ENCODE measurements around the gene PHF8. TPM values are rescaled to one million over a fixed set of nuclear protein-coding genes. Genes with fewer than 3 reads are reported as not detected.

Gene PHF8
- total RNA-seq, 8 experiments from 2014 or later, result 6.7 to 31.5 (median 15.3) TPM

GRCh38 chrX:53992589-53992988, 51.7 kb downstream of the PHF8 start:
- in situ Hi-C loops (cut with MboI; ENCODE audit: low pct_unique_long_range_greater_than_20kb in 2 of 9, low sequenced_read_pairs in 9 of 9, unreplicated experiment in 9 of 9), result no loop called here
- WGBS, 10 experiments, result 50% methylated on average over 3 of the region's 4 CpGs; no CpG with 5 or more reads in 9 of the 10 experiments
- Histone ChIP-seq H3K4me3 (no peak overlapping the region), H3K4me1 (replicated peaks in 1 of 2) (no peaks in the 10 kb centered on the region), H3K27ac (no peak overlapping the region)
- no peak for ATAC-seq (replicated peaks in 6 of 8)

GRCh38 chrX:53990171-53990570, 54.1 kb downstream of the PHF8 start:
- no peak overlapping the region for H3K27ac ChIP-seq
- H3K4me3 ChIP-seq, result no peak overlapping the region
- WGBS, 10 experiments, result 64 to 100% (median 72%) methylated on average over 1 to 2 of the region's 2 CpGs; no CpG with 5 or more reads in 7 of the 10 experiments
- ATAC-seq (replicated peaks in 6 of 8), result no peak
- H3K4me1 ChIP-seq (replicated peaks in 1 of 2), result no peaks in the 10 kb centered on the region
- in situ Hi-C loops (cut with MboI; ENCODE audit: low pct_unique_long_range_greater_than_20kb in 2 of 9, low sequenced_read_pairs in 9 of 9, unreplicated experiment in 9 of 9), result no loop called here

GRCh38 chrX:53984895-53985294, 59.4 kb downstream of the PHF8 start:
- H3K27ac ChIP-seq, result no peak overlapping the region
- 68 to 90% (median 69%) methylated on average over 2 to 11 of the region's 12 CpGs; no CpG with 5 or more reads in 7 of the 10 experiments for WGBS, 10 experiments
- ATAC-seq (replicated peaks in 6 of 8), result no peak
- no peak overlapping the region for H3K4me3 ChIP-seq
- H3K4me1 ChIP-seq (replicated peaks in 1 of 2), result no peaks in the 10 kb centered on the region
- in situ Hi-C loops (cut with MboI; ENCODE audit: low pct_unique_long_range_greater_than_20kb in 2 of 9, low sequenced_read_pairs in 9 of 9, unreplicated experiment in 9 of 9), result no loop called here

GRCh38 chrX:53974529-53974928, 69.7 kb downstream of the PHF8 start:
- WGBS, 10 experiments, result 50 to 100% (median 97%) methylated on average over 2 to 6 of the region's 6 CpGs; no CpG with 5 or more reads in 5 of the 10 experiments
- Histone ChIP-seq H3K27ac (no peak overlapping the region), H3K4me3 (no peak overlapping the region), H3K4me1 (replicated peaks in 1 of 2) (no peaks in the 10 kb centered on the region)
- no peak for ATAC-seq (replicated peaks in 6 of 8)
- in situ Hi-C loops (cut with MboI; ENCODE audit: low pct_unique_long_range_greater_than_20kb in 2 of 9, low sequenced_read_pairs in 9 of 9, unreplicated experiment in 9 of 9), result no loop called here

- H3K27ac ChIP-seq, result no peak overlapping the region
- 22 to 100% (median 70%) methylated on average over 1 to 3 of the region's 3 CpGs; no CpG with 5 or more reads in 4 of the 10 experiments for WGBS, 10 experiments
- in situ Hi-C loops (cut with MboI; ENCODE audit: low pct_unique_long_range_greater_than_20kb in 2 of 9, low sequenced_read_pairs in 9 of 9, unreplicated experiment in 9 of 9), result no loop called here
- no peaks in the 10 kb centered on the region for H3K4me1 ChIP-seq (replicated peaks in 1 of 2)
- ATAC-seq (replicated peaks in 6 of 8), result no peak
- no peak overlapping the region for H3K4me3 ChIP-seq
These were observed 74.7 kb downstream of the PHF8 start for GRCh38 chrX:53969540-53969939.

GRCh38 chrX:53950130-53950733, 94.0 kb downstream of the PHF8 start:
- 44 to 60% methylated on average over 1 to 2 of the region's 3 CpGs; no CpG with 5 or more reads in 8 of the 10 experiments for WGBS, 10 experiments
- ATAC-seq (replicated peaks in 6 of 8), result no peak
- Histone ChIP-seq H3K4me1 (replicated peaks in 1 of 2) (no peaks in the 10 kb centered on the region), H3K27ac (no peak overlapping the region), H3K4me3 (no peak overlapping the region)
- in situ Hi-C loops (cut with MboI; ENCODE audit: low pct_unique_long_range_greater_than_20kb in 2 of 9, low sequenced_read_pairs in 9 of 9, unreplicated experiment in 9 of 9), result no loop called here

GRCh38 chrX:53940180-53940579, 104.1 kb downstream of the PHF8 start:
- H3K4me1 ChIP-seq (replicated peaks in 1 of 2), result no peaks in the 10 kb centered on the region
- ATAC-seq (replicated peaks in 6 of 8), result no peak
- 40% methylated on average over 1 of the region's 8 CpGs; no CpG with 5 or more reads in 9 of the 10 experiments for WGBS, 10 experiments
- in situ Hi-C loops (cut with MboI; ENCODE audit: low pct_unique_long_range_greater_than_20kb in 2 of 9, low sequenced_read_pairs in 9 of 9, unreplicated experiment in 9 of 9), result no loop called here
- no peak overlapping the region for H3K27ac ChIP-seq
- no peak overlapping the region for H3K4me3 ChIP-seq

- no peak for ATAC-seq (replicated peaks in 6 of 8)
These were observed 105.1 kb downstream of the PHF8 start for GRCh38 chrX:53939127-53939526.

GRCh38 chrX:53930515-53931380, 113.5 kb downstream of the PHF8 start:
- WGBS, 10 experiments, result 30 to 82% (median 43%) methylated on average over 1 to 5 of the region's 5 CpGs; no CpG with 5 or more reads in 5 of the 10 experiments
- peak in 5 of 8 experiments; percentile 21 to 71 (median 47) for ATAC-seq (replicated peaks in 6 of 8)
- no peaks in the 10 kb centered on the region for H3K4me1 ChIP-seq (replicated peaks in 1 of 2)
- no peak overlapping the region for H3K4me3 ChIP-seq
- no peak overlapping the region for H3K27ac ChIP-seq
- in situ Hi-C loops (cut with MboI; ENCODE audit: low pct_unique_long_range_greater_than_20kb in 2 of 9, low sequenced_read_pairs in 9 of 9, unreplicated experiment in 9 of 9), result no loop called here

More at GRCh38 chrX:53939127-53939526, 105.1 kb downstream of the PHF8 start:
- 20 to 100% (median 67%) methylated on average over 1 to 3 of the region's 3 CpGs; no CpG with 5 or more reads in 7 of the 10 experiments for WGBS, 10 experiments
- Histone ChIP-seq H3K27ac (no peak overlapping the region), H3K4me3 (no peak overlapping the region), H3K4me1 (replicated peaks in 1 of 2) (no peaks in the 10 kb centered on the region)
- in situ Hi-C loops (cut with MboI; ENCODE audit: low pct_unique_long_range_greater_than_20kb in 2 of 9, low sequenced_read_pairs in 9 of 9, unreplicated experiment in 9 of 9), result no loop called here

- 0 to 100% (median 76%) methylated on average over 1 to 5 of the region's 5 CpGs; no CpG with 5 or more reads in 4 of the 10 experiments for WGBS, 10 experiments
- H3K4me1 ChIP-seq (replicated peaks in 1 of 2), result no peaks in the 10 kb centered on the region
- no peak overlapping the region for H3K4me3 ChIP-seq
- no peak for ATAC-seq (replicated peaks in 6 of 8)
- in situ Hi-C loops (cut with MboI; ENCODE audit: low pct_unique_long_range_greater_than_20kb in 2 of 9, low sequenced_read_pairs in 9 of 9, unreplicated experiment in 9 of 9), result no loop called here
- H3K27ac ChIP-seq, result no peak overlapping the region
These were observed 118.2 kb downstream of the PHF8 start for GRCh38 chrX:53926030-53926429.

GRCh38 chrX:53918702-53919101, 125.6 kb downstream of the PHF8 start:
- no peak for ATAC-seq (replicated peaks in 6 of 8)

GRCh38 chrX:53900623-53901022, 143.7 kb downstream of the PHF8 start:
- in situ Hi-C loops (cut with MboI; ENCODE audit: low pct_unique_long_range_greater_than_20kb in 2 of 9, low sequenced_read_pairs in 9 of 9, unreplicated experiment in 9 of 9), result no loop called here
- H3K27ac ChIP-seq, result no peak overlapping the region
- H3K4me3 ChIP-seq, result no peak overlapping the region
- 18 to 95% (median 77%) methylated on average over 2 to 4 of the region's 5 CpGs; no CpG with 5 or more reads in 6 of the 10 experiments for WGBS, 10 experiments
- H3K4me1 ChIP-seq (replicated peaks in 1 of 2), result no peaks in the 10 kb centered on the region
- ATAC-seq (replicated peaks in 6 of 8), result no peak

More at GRCh38 chrX:53918702-53919101, 125.6 kb downstream of the PHF8 start:
- H3K4me3 ChIP-seq, result no peak overlapping the region
- no peaks in the 10 kb centered on the region for H3K4me1 ChIP-seq (replicated peaks in 1 of 2)
- H3K27ac ChIP-seq, result no peak overlapping the region
- in situ Hi-C loops (cut with MboI; ENCODE audit: low pct_unique_long_range_greater_than_20kb in 2 of 9, low sequenced_read_pairs in 9 of 9, unreplicated experiment in 9 of 9), result no loop called here

- H3K4me1 ChIP-seq (replicated peaks in 1 of 2), result no peaks in the 10 kb centered on the region
- no peak overlapping the region for H3K27ac ChIP-seq
- 25 to 46% (median 30%) methylated on average over 2 to 3 of the region's 3 CpGs; no CpG with 5 or more reads in 7 of the 10 experiments for WGBS, 10 experiments
- in situ Hi-C loops (cut with MboI; ENCODE audit: low pct_unique_long_range_greater_than_20kb in 2 of 9, low sequenced_read_pairs in 9 of 9, unreplicated experiment in 9 of 9), result no loop called here
- H3K4me3 ChIP-seq, result no peak overlapping the region
- ATAC-seq (replicated peaks in 6 of 8), result no peak
These were observed 149.0 kb downstream of the PHF8 start for GRCh38 chrX:53895270-53895669.
